SKM-1 (cell line): ENCODE data around the gene NAT14.

Experiments used
- DNase-seq: peaks from one replicate; lab custom pipeline; 2025; ENCODE audit not compliant: unreplicated experiment; lab: John Stamatoyannopoulos, UW

NAT14 gene

DNA sequence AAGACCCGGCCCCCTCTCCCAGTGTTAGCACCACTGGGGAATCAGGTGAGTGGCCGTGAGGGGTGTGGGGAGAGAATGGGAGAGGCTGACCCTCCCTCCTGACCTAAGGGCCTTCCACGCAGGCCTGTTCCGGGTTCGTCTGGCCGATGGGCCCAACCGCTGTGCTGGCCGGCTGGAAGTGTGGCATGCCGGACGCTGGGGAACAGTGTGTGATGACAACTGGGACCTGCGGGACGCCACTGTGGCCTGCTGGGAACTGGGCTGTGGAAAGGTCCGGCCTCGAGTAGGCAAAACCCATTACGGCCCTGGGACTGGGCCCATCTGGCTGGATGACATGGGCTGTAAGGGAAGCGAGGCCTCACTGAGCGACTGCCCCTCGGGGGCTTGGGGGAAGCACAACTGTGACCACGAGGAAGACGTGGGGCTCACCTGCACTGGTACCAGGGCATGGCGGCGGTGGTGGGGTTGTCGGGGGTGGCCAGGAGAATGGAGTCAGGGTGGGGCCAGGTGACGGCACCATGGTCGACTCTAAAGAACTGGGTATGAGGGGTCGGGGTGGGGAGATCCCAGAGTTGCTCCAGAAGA lies 15.5 kb downstream of the NAT14 start:
- no peak for DNase-seq

DNA sequence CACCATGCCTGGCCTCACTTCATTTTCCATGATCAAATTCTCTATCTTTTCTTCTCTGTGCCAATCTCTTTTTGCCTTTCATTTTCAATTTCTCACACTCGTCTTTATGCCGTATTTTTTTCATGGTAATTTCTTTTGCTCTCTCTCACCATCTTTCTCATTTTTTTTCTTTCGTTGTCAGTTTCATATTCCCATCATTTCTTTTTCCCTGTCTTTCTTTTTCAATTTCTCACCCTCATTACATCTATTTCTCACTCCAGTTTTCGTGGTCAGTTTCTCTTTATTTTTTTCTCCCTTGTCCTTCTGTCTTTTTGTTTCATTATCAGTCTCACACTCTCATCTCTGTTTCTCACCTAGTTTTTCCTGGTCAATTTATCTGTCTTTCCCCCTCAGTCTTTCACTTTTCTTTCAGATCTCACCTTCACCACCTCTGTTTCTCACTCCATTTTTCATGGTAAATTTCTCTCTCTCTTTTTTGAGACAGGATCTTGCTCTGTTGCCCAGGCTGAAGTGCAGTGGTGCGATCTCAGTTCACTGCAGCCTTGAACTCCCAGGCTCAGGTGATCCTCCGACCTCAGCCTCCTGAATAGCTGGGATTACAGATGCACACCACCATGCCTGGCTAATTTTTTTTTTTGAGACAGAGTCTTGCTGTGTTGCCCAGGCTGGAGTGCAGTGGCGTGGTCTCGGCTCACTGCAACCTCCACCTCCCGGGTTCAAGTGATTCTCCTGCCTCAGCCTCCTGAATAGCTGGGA lies 17.4 kb downstream of the NAT14 start:
- DNase-seq, result no peak

DNA sequence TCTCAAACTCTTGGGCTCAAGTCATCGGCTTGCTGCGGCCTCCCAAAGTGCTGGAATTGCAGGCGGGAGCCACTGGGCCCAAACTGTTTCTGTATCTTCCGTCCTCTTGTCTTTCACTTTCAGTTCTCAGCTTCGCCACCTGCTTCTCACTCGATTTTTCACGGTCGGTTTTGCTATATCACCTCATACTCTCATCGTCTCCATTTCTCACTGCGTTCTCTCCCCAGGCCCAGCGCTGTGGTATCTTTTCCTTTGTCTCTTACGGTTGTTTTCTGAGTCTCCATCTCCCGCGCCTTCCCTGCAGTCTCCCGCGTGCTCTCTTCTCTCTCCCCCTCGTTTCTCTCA lies 18.1 kb downstream of the NAT14 start:
- no peak for DNase-seq

DNA sequence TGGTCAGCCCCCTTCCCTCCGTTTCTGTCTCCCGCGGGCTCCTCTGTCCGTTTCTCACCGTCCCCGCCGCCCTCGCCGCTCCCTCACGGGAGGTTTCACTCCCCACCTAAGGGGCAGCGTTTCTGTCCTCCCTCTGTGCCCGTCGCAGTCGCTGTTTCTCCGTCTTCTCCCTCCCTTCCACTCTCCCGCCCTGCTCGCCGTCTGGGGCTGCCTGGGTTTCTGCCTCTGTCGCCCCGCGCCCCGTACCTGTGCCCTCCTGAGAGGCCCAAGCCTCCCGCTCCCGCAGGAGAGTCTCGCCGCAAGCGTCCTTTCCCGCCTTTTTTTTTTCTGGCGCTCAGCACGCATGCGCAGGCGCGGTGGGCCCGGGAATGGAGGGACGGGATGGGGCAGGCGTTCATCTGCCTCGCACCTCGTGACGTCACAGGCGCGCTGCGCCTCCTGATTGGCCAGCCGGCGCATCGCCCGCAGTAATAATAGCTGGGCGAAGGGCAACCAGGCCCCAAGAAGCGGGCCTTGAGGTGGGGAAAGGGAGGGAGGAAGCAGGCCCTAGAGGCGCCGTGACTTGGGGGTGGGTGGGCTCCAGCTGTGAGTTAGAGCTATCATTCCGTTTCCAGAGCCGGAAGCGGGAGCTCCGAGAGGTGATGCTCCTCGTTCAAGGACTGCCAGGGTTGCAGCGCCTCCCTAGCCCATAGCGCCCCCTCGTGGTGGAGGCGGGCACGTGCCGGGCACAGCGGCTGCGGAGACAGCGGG lies 18.7 kb downstream of the NAT14 start:
- peak; percentile 31 for DNase-seq

DNA sequence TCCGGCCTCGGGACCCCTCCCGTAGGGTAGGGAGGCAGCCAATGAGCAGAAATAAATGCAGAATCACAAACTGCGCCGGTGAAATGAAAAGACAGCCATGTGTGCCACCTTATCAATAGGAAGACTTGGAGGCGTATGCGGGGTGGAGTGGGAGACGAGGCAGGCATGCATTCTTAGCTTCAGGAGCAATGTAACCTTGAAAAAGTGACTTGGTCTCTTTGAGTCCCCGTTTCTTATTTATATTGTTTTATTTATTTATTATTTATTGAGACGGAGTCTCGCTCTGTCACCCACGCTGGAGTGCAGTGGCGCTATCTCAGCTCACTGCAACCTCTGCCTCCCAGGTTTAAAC lies 19.2 kb downstream of the NAT14 start:
- DNase-seq, result no peak

DNA sequence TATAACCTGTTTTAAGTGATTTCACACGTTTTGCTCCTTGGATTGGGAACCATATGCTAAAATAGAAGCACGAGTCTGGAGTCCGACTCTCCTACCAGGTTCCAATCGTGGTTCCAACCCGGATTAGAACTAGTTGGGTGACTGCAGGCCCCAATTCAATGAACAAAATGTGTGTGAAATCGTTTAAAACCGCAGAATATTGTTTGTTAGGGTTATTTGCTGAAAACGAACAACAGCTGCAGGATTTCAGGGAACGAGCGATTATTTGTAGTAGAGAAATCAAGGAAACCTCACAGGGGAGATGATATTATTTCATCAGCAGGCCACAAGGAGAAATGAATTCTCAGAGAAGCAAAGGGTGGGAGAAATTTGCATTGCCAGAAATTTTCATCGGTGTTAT lies 20.0 kb downstream of the NAT14 start:
- DNase-seq, result no peak

DNA sequence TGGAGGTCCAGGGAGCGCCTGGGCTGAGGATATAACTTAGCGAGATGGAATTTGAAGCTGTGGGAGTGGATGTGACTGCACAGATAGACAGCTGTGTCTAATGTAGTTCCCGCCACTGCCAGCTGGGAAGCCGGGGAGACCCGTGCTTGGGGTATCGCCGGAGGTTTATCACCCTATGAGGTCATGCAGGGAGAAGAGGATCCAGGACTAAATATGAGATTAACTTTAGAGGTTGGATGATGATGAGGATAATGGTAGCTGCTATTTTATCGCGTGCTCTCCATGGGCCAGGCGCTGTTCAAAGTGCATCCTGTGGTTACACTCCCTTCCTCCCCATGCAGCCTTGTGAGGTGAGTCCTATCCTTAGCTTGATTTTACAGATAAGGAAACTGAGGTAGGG lies 23.1 kb downstream of the NAT14 start:
- no peak for DNase-seq

DNA sequence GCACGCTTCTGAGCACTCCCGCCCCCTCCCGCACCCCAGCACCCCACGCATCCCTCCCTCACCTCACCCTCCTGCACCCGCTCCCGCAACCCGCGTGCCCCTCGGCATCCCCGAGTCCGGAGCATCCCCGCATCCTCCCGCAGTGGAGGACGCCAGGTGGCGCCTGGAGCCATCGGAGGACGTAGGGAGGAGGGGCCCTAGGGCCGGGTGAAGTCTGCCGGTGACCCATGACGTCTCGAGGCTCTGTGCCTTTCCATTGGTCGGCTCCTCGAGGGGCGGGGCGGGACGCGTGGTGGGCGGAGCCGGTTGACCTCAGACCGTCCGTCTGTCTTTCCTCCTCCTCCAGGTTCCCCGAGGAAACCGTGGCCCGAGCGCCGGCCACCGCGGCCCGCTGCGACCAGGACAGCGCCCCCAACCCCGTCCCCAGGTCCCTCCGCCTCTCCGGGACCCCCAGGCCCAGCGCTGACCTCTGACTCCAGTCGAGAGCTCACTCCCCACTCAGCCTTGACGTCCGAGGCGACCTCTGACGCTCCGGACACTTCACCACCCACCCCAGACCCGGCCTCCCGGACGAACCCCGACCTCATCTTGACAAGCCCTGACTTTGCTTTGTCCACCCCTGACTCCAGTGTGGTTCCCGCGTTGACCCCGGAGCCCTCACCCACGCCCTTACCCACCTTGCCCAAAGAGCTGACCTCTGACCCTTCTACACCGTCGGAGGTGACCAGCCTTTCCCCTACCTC lies 32.1 kb downstream of the NAT14 start:
- DNase-seq, result peak; percentile 22

DNA sequence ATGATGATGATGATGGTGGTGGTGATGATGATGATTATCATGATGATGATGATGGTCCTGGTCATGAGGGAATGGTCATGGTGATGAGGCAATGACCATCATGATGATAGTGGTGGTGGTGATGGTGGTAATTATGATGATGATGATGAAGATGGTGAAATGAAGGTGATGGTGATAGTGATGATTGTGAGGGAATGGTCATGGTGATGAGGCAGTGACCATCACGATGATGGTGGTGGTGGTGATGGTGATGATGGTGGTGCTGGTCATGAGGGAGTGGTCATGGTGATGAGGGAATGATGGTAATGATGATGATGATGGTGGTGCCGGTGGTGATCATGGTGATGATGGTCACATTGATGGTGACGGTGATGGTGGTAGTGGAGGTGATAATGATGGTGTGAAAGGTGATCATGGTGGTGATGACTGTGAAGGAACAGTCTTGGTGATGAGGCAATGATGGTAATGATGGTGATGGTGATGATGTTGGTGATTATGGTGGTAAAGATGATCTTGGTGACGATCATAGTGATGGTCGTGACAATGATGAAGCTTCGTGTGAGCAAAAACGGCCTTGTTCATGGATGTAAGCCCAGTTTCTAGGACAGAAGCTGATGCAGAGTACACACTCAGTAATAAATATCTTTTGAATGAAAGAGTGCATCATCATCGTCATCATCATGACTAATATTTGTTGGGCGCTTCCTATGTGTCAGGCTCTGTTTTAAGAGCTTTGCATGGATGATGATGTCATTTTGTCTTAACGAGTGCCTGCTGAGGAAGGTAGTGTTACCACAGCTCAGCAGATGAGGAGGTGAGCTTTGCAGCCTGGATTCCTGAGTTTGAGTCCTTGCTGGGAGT lies 34.7 kb downstream of the NAT14 start:
- DNase-seq, result no peak

DNA sequence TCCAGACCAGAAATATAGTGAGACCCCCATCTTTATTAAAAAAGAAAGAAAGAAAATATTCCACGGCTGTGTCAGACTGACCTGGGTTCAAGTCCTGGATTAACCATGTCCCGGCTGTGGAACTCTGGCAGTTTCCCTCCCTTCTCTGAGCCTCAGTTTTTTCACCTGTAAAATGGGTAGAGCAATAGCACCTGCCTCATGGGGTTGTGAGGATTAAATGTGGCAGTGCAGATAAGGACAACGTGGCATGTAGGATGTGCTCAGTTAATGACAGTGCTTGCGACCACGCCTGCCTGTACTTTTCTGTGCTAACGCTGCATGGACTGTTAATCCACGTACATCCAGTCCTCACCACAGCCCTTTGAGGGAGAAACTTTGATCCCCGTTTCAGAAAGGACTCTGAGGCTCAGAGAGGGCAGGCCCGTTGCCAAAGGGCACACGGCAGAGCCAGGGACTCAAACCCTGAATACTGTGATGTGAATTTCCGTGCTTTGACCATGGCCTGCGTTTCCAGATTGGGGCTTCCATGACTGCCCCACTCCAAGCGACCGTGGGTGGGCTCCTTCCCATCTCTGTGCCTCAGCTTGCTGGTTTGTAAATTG lies 35.8 kb downstream of the NAT14 start:
- DNase-seq, result no peak

DNA sequence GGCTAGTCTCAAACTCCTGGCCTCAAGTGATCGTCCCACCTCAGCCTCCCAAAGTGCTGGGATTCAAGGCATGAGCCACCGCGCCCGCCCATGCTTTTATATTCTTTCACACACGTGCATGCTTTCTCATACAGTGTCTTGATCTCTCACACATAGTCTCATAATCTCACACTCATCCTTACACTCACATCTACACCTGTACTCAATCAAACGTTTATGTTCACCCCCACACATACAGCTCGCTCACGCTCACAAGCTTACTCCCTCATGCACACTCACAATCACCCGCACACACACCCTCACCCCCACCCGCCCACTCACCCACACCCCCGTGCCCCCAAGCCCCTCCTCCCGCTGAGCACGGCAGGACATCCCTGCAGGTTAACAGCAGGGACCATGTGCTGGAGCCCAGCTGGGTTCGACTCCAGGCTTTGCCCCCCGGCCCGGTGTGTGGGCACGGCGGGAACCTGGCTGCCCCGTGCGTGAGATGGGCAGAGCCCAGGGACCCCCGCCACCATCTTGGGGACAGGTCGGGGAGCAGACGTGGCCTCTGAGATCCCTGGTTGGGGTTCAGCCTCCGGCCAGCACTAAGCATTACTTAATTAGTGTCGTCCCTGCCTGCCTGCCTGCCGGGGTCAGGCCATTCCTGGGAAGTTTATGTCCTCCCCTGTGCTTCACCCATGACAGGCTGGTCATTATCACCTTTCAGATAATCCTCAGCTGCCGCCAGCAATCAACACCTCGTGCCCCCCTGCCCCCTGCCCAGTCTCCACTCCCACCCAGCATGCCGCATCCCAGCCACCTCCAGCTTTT lies 40.5 kb downstream of the NAT14 start:
- DNase-seq, result no peak

DNA sequence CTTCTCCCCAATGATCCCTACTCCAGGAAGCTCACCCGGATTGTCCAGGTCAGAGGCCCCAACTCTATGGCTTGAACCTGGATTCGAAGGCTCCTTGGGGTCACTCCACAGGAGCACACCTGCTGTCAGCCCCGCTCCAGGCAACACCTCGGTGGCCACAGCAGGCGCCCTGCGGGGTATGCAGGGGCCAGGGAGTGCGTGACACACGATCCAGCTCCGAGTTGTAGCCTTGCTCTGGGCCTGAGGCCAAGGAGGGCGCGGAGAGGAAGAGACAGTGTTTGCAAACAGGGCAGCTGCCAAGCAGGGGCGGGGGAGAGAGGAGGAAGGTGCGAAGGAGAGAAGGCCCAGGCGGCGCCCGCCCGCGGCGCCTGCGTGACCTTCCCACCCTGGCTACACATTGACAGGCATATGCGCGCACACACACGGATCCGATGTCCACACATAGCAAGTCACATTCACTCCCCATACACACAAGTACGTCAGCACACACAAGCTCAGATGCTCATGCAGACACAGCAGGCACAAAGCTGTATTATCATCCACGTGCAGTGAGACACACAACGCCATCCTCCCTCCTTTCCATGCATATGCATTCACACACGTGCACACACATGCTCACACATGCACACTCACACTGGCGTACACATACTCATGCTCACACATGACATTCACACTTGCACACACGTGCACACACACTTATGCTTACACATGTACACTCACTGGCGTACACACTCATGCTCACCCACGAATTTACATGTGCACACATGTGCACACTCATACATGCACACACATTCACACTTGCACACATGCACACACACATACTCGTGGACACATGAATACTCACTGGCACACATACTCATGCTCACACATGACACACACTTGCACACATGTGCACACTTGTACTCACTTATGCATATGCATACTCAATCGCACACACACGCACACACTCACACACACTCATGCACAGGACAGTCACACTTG lies 41.5 kb downstream of the NAT14 start:
- DNase-seq, result no peak

DNA sequence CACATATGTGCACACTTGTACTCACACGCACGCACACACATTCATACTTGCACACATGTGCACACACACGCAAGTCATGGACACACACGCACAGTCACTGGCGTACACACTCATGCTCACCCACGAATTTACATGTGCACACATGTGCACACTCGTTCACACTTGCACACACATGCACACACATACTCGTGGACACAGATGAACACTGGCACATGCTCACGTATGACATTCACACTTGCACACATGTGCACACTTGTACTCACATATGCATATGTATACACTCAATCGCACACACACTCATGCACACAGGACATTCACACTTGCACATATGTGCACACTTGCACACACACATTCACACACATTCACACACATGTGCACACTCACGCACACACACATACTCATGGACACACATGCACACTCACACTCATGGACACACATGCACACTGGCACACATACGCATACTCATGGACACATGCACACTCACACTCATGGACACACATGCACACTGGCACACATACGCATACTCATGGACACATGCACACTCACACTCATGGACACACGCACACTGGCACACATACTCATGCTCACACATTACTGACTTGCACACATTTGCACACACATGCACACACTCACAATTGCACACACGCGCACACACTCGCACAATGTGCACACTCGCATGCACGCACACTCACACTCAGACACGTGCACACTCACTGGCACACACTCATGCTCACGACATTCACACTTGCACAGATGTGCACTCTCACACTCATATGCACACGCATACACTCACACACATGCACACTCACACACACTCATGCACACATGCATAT lies 42.4 kb downstream of the NAT14 start:
- DNase-seq, result no peak

DNA sequence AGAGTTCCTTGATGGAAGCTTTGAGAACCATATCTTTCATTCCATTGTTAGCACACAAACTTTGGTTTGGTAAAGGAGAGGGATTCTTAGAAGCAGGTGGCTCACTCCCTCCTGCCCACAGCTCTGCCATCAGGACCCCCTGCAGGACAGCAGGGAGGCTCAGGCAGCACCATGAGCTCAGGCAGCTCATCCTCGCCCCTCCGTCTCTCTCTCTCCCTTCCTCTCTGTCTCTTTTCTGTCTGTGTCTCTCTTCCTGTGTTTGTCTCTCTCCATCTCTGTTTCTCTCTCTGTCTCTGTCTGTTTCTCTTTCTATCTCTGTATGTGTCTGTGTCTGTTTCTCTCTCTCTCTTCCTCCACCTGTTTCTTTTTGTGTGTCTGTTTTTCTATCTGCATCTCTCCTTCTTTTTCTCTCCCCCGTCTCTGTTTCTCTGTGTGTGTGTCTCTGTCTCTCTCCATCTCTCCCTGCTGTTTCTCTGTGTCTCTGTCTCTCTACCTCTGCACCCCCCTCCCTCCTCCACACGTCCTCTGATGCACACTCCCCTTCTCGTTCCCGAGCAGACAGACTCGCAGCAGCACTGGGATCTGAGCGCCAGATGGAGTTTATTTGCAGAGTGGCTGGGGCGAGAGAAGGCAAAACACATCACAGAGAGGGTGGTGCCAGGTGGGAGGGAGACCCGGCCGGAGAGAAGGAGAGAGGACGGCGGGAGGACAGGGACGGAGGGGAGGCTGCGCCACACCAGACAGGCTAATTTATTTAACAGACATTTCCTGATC lies 43.2 kb downstream of the NAT14 start:
- no peak for DNase-seq

DNA sequence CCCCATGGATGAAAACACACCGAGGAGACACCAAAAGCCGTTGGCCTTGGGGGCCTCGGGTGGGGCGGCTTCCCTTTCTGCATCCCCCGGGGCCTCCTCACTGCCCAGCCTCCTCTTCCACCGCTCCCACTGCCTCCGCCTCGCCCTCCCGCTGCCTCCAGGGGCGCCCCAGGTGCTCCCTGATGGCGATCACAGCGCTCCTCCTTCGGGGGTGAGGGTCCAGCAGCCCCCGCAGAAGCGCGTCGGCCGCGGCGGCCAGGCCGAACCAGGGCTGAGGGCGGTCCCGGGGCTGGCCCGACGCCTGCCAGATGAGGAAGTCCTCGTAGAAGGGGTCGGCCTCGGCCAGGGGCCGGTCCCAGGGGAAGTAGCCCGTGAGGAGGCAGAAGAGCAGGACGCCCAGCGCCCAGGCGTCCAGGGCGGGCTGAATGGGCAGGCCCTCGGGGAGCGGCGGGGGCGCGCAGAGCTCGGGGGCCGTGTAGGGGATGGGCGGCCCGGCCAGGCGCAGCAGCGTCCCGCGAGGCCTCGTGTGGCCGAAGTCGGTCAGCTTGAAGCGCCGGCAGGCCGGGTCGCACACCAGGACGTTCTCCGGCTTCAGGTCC lies 44.7 kb downstream of the NAT14 start:
- DNase-seq, result no peak

DNA sequence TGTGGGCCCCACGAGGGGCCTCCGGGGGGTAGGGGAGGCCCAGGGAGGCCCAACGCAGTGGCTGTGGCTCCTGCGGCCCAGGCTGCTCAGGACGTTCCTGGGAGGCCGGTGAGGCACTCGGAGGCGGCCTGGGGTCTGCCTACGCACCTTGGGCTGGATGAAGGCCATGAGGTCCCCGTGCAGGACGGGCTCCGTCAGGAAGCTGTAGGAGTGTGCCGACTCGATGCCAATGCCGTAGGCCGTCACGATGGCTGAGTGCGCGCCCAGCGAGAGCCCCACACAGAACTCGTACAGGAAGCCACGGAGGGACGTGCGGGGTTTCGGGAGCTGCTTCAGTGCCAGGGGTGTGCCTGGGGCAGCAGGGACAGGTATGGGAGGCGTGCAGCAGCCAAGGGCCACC lies 46.0 kb downstream of the NAT14 start:
- no peak for DNase-seq
